ENCODE results near the gene OR2W1. TPM values are rescaled to one million over a fixed set of nuclear protein-coding genes. Genes with fewer than 3 reads are reported as not detected.

The OR2W1 gene, protein sequence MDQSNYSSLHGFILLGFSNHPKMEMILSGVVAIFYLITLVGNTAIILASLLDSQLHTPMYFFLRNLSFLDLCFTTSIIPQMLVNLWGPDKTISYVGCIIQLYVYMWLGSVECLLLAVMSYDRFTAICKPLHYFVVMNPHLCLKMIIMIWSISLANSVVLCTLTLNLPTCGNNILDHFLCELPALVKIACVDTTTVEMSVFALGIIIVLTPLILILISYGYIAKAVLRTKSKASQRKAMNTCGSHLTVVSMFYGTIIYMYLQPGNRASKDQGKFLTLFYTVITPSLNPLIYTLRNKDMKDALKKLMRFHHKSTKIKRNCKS
- total RNA-seq, result not detected

- DNase-seq, result no peak
- CTCF ChIA-PET, result no interaction called here
- H3K27ac Mint-ChIP-seq, result no peak within 1 kb of the TSS
- H3K36me3 Mint-ChIP-seq (ENCODE audit: low read depth), result no peaks in the 10 kb centered on the region
- POLR2A ChIA-PET, result no interaction called here
- H3K4me1 Mint-ChIP-seq, result no peaks in the 10 kb centered on the region
- no peaks in the 10 kb centered on the region for H3K9me3 Mint-ChIP-seq
- peaks cover 32% of the 10 kb centered on the region for H3K27me3 Mint-ChIP-seq
- no peak within 1 kb of the TSS for H3K4me3 Mint-ChIP-seq
Observed at GRCh38 chr6:29045075-29045474, at the start of gene OR2W1. TSS of gene OR2W1 (minus strand) at chr6:29045175. CDS start at chr6:29045175, 0 bp downstream.

GRCh38 chr6:29092957-29093356, 48.0 kb upstream of the OR2W1 start:
- POLR2A ChIA-PET, result no interaction called here
- CTCF ChIA-PET, result no interaction called here
- Mint-ChIP-seq H3K27ac (no peak overlapping the region), H3K9me3 (no peaks in the 10 kb centered on the region), H3K27me3 (peaks cover 3% of the 10 kb centered on the region), H3K4me1 (no peaks in the 10 kb centered on the region), H3K36me3 (ENCODE audit: low read depth) (no peaks in the 10 kb centered on the region), H3K4me3 (no peak overlapping the region)
- DNase-seq, result no peak

- H3K4me3 Mint-ChIP-seq, result no peak within 1 kb of the TSS
- no peak for DNase-seq
- H3K27me3 Mint-ChIP-seq, result peaks cover 6% of the 10 kb centered on the region
- no peak within 1 kb of the TSS for H3K27ac Mint-ChIP-seq
- H3K36me3 Mint-ChIP-seq (ENCODE audit: low read depth), result no peaks in the 10 kb centered on the region
- CTCF ChIA-PET, result no interaction called here
- POLR2A ChIA-PET, result no interaction called here
- no peaks in the 10 kb centered on the region for H3K4me1 Mint-ChIP-seq
- H3K9me3 Mint-ChIP-seq, result no peaks in the 10 kb centered on the region
Observed at GRCh38 chr6:29087213-29087612, 42.2 kb upstream of the OR2W1 start, which contains the start of gene OR2B3. TSS of gene OR2B3 (minus strand) at chr6:29087313. CDS start at chr6:29087248, 65 bp downstream.

- no peaks in the 10 kb centered on the region for H3K9me3 Mint-ChIP-seq
- no peaks in the 10 kb centered on the region for H3K36me3 Mint-ChIP-seq (ENCODE audit: low read depth)
- H3K27me3 Mint-ChIP-seq, result peaks cover 2% of the 10 kb centered on the region
- CTCF ChIA-PET, result no interaction called here
- H3K27ac Mint-ChIP-seq, result no peak overlapping the region
- POLR2A ChIA-PET, result no interaction called here
- no peak for DNase-seq
- no peaks in the 10 kb centered on the region for H3K4me1 Mint-ChIP-seq
- H3K4me3 Mint-ChIP-seq, result no peak overlapping the region
Observed at GRCh38 chr6:29082457-29082856, 37.5 kb upstream of the OR2W1 start.

GRCh38 chr6:29081312-29081711, 36.3 kb upstream of the OR2W1 start:
- DNase-seq, result no peak
- no peak overlapping the region for H3K4me3 Mint-ChIP-seq
- no peak overlapping the region for H3K27ac Mint-ChIP-seq
- H3K27me3 Mint-ChIP-seq, result no peaks in the 10 kb centered on the region
- H3K9me3 Mint-ChIP-seq, result no peaks in the 10 kb centered on the region
- ChIA-PET POLR2A (no interaction called here), CTCF (no interaction called here)
- no peaks in the 10 kb centered on the region for H3K4me1 Mint-ChIP-seq
- no peaks in the 10 kb centered on the region for H3K36me3 Mint-ChIP-seq (ENCODE audit: low read depth)

GRCh38 chr6:29079203-29079602, 34.2 kb upstream of the OR2W1 start:
- DNase-seq, result no peak
- H3K27me3 Mint-ChIP-seq, result peaks cover 7% of the 10 kb centered on the region
- ChIA-PET POLR2A (no interaction called here), CTCF (no interaction called here)
- H3K9me3 Mint-ChIP-seq, result no peaks in the 10 kb centered on the region
- no peaks in the 10 kb centered on the region for H3K36me3 Mint-ChIP-seq (ENCODE audit: low read depth)
- H3K27ac Mint-ChIP-seq, result no peak overlapping the region
- no peaks in the 10 kb centered on the region for H3K4me1 Mint-ChIP-seq
- no peak overlapping the region for H3K4me3 Mint-ChIP-seq

GRCh38 chr6:29071831-29072723, 27.1 kb upstream of the OR2W1 start:
- Mint-ChIP-seq H3K27ac (no peak overlapping the region), H3K36me3 (ENCODE audit: low read depth) (no peaks in the 10 kb centered on the region), H3K9me3 (no peaks in the 10 kb centered on the region), H3K27me3 (peaks cover 20% of the 10 kb centered on the region), H3K4me1 (no peaks in the 10 kb centered on the region), H3K4me3 (no peak overlapping the region)
- ChIA-PET CTCF (no interaction called here), POLR2A (no interaction called here)
- no peak for DNase-seq

GRCh38 chr6:29051680-29052079, 6.7 kb upstream of the OR2W1 start:
- no peaks in the 10 kb centered on the region for H3K4me1 Mint-ChIP-seq
- CTCF ChIA-PET, result no interaction called here
- H3K27ac Mint-ChIP-seq, result no peak overlapping the region
- no peak for DNase-seq
- H3K36me3 Mint-ChIP-seq (ENCODE audit: low read depth), result no peaks in the 10 kb centered on the region
- no peaks in the 10 kb centered on the region for H3K9me3 Mint-ChIP-seq
- peaks cover 33% of the 10 kb centered on the region for H3K27me3 Mint-ChIP-seq
- H3K4me3 Mint-ChIP-seq, result no peak overlapping the region
- POLR2A ChIA-PET, result no interaction called here

- Mint-ChIP-seq H3K27me3 (peaks cover 18% of the 10 kb centered on the region), H3K27ac (no peak overlapping the region), H3K9me3 (no peaks in the 10 kb centered on the region), H3K4me3 (no peak overlapping the region), H3K36me3 (ENCODE audit: low read depth) (no peaks in the 10 kb centered on the region), H3K4me1 (no peaks in the 10 kb centered on the region)
- CTCF ChIA-PET, result no interaction called here
- DNase-seq, result no peak
- POLR2A ChIA-PET, result no interaction called here
Observed at GRCh38 chr6:29035951-29036350, 9.0 kb downstream of the OR2W1 start.

- H3K27ac Mint-ChIP-seq, result no peak overlapping the region
- ChIA-PET POLR2A (no interaction called here), CTCF (no interaction called here)
- H3K4me3 Mint-ChIP-seq, result no peak overlapping the region
- H3K4me1 Mint-ChIP-seq, result no peaks in the 10 kb centered on the region
- H3K27me3 Mint-ChIP-seq, result peaks cover 39% of the 10 kb centered on the region
- no peaks in the 10 kb centered on the region for H3K9me3 Mint-ChIP-seq
- no peaks in the 10 kb centered on the region for H3K36me3 Mint-ChIP-seq (ENCODE audit: low read depth)
- DNase-seq, result no peak
Observed at GRCh38 chr6:29028821-29029220, 16.2 kb downstream of the OR2W1 start.

GRCh38 chr6:29025927-29026585, 18.9 kb downstream of the OR2W1 start:
- Mint-ChIP-seq H3K36me3 (ENCODE audit: low read depth) (no peaks in the 10 kb centered on the region), H3K4me3 (no peak overlapping the region), H3K27me3 (peaks cover 44% of the 10 kb centered on the region), H3K9me3 (no peaks in the 10 kb centered on the region), H3K4me1 (no peaks in the 10 kb centered on the region), H3K27ac (no peak overlapping the region)
- DNase-seq, result no peak
- POLR2A ChIA-PET, result no interaction called here
- CTCF ChIA-PET, result no interaction called here

GRCh38 chr6:29021434-29021833, 23.5 kb downstream of the OR2W1 start:
- no peak for DNase-seq
- H3K9me3 Mint-ChIP-seq, result no peaks in the 10 kb centered on the region
- H3K27ac Mint-ChIP-seq, result no peak overlapping the region
- ChIA-PET POLR2A (no interaction called here), CTCF (interaction anchor here (1.0 to 1.7 kb wide), 3 partner anchors 10 to 184 kb away, joined by 3 to 4 read pairs (median 4); no protein-coding TSS in a partner anchor)
- H3K27me3 Mint-ChIP-seq, result peaks cover 25% of the 10 kb centered on the region
- no peak overlapping the region for H3K4me3 Mint-ChIP-seq
- no peaks in the 10 kb centered on the region for H3K36me3 Mint-ChIP-seq (ENCODE audit: low read depth)
- peaks cover 6% of the 10 kb centered on the region for H3K4me1 Mint-ChIP-seq

DNA sequence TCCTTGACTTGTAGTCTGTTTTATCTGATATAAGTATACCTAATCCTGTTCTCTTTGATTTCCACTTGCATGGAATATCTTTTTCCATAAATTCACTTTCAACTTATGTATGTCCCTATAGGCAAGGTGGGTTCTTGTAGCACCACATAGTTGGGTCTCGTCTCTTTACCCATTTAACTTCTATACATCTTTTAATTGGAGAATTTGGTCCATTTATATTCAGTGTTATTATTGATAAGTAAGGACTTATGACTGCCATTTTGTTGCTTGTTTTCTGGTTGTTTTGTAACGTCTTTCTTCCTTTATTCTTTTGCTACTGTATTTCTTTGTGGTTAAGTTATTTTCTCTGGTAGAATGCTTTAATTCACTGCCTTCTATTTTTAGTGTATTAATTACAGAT, 25.3 kb downstream of the OR2W1 start:
- H3K36me3 Mint-ChIP-seq (ENCODE audit: low read depth), result peaks cover 4% of the 10 kb centered on the region
- no peak overlapping the region for H3K4me3 Mint-ChIP-seq
- DNase-seq, result no peak
- H3K4me1 Mint-ChIP-seq, result peaks cover 14% of the 10 kb centered on the region
- ChIA-PET CTCF (interaction anchor here (0.8 to 2.5 kb wide), 3 partner anchors 19 to 182 kb away, joined by 3 to 13 read pairs (median 3); no protein-coding TSS in a partner anchor), POLR2A (no interaction called here)
- H3K9me3 Mint-ChIP-seq, result peaks cover 2% of the 10 kb centered on the region
- H3K27me3 Mint-ChIP-seq, result peaks cover 16% of the 10 kb centered on the region
- no peak overlapping the region for H3K27ac Mint-ChIP-seq
